Stimulated activated CD4-positive, alpha-beta T cell treated with anti-CD3 and anti-CD28 coated beads, TNF-alpha, amount 100 ng/mL, for 4 hours (primary cell): ENCODE results near the gene CAPN7.
"Not testable (repeated sequence)": the region's sequence is repeated elsewhere in the genome, so short reads cannot be mapped to it uniquely, and the experiment has no call there.

Source experiments
- DNase-seq, 3 experiments: peaks; one replicate each; pipeline ENCODE4 v3.0.0-alpha.2; 2020; ENCODE audit warnings: low read depth in 3 of 3

CAPN7 gene

DNA sequence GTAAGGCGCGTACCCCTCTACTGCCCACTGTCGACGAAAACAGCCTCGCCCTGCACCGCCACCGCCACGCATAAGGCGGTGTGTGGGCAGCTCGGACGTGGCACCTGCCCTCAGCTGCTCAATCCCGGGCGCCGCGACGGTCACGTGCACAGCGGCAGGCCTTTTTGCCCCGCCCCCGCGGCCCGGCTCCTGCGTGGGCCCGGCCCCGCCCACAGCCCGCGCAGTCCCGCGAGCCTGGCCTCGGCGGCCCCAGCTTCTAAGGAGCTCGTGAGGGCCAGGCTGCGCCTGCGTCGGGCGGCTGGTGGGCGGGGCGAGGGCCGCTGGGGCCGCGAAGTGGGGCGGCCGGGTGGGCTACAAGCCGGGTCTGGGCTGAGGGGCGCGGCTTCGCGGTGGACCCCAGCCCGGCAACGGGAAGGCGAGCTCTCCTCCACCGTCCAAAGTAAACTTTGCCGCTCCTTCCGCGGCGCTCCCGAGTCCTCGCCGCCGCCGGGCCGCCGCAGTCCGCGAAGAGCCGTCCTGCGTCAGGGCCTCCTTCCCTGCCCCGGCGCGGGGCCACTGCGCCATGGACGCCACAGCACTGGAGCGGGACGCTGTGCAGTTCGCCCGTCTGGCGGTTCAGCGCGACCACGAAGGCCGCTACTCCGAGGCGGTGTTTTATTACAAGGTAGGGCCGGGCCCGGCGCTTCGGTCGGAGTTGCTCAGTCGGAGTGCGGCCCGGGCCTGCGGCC, at the start of gene CAPN7:
CAPN7 (plus strand) TSS at position 313 of the 728 bp plus-strand sequence; CDS start at position 563, 250 bp downstream.
- DNase-seq, result peak; percentile 88 to 89 (median 88)

DNA sequence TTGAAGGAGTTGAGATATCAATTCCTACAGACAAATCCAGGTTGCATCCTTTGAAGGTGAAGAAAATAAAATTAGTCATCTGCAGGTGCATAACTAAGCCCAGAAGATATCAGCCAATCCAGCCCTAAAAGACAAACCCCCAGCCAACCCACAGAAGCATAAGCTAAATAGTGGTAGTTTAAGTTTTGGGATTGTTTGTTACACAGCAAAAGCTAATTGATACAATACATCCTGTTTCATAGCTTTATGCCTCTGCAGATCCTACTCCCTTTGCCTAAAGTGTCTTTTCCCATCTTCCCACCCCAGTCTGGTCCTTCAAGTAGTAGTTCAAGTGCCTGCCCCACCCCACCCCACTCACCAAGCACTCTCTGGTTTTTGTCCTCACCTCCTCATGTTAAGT, 48.6 kb upstream of the CAPN7 start:
- no peak for DNase-seq

DNA sequence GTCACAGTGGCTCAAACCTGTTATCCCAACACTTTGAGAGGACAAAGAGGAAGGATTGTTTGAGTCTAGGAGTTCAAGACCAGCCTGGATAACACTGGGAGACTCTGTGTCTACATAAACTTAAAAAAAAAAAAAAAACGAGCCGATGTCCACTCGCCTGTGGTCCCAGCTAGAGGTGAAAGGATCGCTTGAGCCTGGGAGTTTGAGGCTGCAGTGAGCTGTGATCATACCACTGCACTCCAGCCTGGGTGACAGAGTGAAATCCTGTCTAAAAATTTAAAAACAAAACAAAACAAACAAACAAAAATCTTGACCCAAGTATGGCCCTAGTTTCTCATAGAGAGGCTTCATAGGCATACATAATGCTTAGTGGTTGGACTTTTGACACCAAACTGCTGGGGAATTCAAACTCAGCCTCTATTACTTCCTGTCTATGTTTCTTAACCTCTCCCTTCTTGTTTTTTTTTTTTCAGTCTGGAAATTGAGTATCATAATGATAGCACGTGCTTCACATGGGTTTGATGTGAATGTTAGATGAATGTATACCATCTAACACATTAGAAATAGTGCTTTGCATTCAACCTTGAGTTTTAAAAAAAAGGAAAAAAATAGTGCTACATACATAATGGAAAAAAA, 46.4 kb upstream of the CAPN7 start:
- no peak for DNase-seq

DNA sequence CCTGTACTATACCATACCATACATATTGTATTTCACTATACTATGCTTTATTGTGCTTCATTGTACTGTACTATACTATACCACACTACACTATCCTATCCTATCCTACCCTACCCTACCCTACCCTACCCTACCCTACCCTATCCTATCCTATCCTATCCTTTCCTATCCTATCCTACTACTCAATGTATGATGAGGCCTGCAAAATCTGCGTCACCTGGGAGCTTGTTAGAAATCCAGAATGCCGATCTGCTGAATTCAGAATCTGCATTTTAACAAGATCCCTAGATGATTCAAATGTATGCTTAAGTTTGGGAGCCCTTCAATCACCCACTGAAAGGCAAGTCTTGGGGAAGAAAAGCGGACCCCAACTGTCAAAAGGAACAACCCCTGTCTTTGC, 45.4 kb upstream of the CAPN7 start:
- DNase-seq, result no peak

DNA sequence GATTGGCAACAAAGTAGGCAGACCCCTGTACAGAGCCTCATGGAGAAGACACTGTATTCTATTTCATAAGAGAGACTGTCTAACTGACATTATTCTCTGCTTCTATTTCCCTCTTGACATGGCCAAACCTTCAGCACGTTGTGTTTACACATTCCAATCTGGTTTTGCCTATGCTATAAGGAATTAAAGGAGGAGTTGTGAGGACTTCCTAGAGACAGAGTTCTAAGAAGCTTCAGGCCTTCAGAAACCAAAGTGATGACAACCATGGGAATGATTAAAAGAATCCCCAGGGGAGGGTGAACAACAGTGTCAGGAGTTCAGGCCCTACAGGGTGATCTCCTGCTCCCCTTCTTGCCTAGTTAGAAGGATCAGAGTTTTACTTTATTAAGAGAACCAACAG, 44.9 kb upstream of the CAPN7 start:
- DNase-seq, result no peak

DNA sequence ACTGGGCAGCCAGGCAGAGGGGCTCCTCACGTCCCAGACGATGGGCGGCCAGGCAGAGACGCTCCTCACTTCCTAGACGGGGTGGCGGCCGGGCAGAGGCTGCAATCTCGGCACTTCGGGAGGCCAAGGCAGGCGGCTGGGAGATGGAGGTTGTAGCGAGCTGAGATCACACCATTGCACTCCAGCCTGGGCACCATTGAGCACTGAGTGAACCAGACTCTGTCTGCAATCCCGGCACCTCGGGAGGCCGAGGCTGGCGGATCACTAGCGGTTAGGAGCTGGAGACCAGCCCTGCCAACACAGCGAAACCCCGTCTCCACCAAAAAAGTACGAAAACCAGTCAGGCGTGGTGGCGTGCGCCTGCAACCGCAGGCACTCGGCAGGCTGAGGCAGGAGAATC, 42.4 kb upstream of the CAPN7 start:
- not testable (repeated sequence) for DNase-seq

DNA sequence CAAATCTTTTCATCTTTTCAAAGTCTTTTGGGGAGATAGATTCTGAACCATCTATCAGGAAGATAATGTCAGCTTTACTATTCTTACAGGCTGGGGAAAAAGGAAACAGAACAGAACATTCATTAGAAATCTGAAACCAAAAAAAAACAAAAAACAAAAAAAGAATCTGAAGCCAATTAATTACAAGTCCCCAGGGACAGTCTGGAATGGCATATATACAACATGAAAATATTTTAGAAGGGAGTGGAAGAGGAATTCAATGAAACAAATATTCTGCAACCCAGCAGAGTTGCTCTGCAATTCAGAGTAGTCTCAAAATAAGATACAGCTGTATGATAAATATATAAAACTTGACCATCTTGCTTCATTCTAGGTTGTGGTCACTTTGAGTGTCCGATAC, 41.7 kb upstream of the CAPN7 start:
- DNase-seq, result no peak

DNA sequence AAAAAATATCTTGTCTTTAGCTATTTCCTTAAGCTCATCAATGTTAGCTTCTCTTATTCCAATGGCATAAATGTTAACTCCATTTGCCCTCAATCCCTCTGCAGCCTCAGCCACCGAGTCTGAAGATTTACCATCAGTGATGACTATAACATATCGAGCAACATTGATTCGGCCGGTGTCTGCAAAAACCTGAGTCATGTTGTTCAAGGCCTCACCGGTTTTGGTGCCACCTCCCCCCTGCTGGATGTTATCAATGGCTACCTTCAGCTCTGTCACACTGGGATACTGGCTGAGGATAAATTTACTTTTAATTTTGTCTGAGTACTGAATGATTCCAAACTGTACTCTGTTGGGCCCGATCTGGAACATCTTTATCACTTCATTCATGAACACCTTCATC, 41.0 kb upstream of the CAPN7 start:
- DNase-seq, result no peak

DNA sequence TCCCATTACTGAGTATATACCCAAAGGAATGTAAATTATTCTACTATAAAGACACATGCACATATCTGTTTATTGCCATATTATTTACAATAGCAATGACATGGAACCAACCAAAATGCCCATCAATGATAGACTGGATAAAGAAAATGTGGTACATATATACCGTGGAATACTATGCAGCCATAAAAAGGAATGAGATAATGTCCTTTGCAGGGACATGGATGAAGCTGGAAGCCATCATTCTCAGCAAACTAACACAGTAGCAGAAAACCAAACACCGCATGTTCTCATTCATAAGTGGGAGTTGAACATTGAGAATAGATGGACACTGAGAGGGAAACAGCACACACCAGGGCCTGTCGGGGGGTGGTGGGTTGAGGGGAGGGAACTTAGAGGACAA, 39.7 kb upstream of the CAPN7 start:
- DNase-seq, result not testable (repeated sequence)

DNA sequence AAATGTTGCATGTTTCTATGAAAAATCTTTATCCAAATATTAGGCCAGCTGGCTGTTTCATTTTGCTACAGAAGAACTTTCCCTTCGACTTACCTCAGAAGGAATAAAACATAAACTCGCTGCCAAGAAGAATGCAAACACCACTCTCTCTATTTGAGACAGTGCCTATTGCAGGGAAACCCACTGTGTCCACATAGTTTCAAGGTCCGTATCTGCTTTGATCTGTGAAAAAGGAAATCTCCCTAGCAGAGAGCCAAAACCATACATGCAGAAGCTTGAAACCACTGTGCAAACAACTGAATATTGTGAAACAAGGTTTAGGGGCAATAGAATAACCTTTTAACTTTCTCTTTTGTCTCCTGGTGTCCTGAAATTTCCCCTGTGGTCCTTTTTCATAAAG, 35.0 kb upstream of the CAPN7 start:
- no peak for DNase-seq

DNA sequence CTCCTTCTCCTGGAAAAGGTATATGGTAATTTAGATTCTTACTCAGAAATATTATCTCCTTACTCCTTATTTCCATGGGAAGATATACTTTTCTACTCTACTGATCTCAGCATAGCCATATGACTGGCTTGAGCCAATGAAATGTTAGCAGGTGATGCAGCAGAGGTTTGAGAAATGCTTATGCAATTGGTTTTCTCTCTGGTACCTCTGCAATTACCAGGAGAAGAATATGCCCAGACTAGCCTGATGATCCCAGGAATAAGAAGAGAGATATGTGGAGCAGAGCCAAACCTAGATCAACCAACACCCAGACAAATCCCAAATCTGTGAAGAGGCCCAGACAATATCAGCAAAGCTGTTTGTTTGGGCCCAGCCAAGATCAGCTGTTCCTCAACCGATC, 33.2 kb upstream of the CAPN7 start:
- DNase-seq, result no peak

DNA sequence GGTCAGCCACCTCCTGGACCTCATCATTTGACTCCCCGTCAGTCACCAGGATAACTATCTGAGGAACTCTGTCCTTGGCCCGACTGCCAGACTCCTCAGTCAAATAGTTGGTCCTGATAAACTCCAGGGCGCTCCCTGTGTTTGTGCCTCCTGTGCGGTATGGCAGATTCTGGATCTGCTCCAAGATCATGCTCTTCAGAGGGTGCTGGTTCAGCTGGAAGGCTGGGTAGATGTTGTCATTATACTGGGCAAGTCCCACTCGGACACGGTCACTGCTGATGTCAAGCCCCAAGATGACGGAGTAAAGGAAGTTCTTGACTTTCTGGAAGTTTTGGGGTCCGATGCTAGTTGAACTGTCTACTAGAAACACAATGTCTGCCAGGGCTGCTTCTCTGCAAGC, 31.1 kb upstream of the CAPN7 start:
- no peak for DNase-seq

DNA sequence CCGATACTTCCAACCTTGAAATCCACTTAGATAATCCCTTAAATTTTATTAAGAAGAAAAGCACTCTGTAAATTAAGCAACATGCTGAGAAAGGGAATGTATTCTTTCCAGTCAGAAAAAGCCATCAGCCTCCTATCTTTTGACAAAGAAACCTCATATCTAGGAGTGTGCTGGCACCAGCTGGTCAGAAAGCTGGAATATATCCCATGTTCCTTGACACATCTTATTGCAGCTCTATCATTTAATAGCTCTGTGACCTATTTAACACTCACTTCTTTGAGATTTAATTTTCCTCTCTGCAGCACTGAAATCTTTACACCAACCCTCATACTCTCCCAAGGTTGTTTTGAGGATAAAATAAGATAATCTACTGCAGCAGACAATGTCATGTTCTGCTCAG, 30.4 kb upstream of the CAPN7 start:
- DNase-seq, result no peak

DNA sequence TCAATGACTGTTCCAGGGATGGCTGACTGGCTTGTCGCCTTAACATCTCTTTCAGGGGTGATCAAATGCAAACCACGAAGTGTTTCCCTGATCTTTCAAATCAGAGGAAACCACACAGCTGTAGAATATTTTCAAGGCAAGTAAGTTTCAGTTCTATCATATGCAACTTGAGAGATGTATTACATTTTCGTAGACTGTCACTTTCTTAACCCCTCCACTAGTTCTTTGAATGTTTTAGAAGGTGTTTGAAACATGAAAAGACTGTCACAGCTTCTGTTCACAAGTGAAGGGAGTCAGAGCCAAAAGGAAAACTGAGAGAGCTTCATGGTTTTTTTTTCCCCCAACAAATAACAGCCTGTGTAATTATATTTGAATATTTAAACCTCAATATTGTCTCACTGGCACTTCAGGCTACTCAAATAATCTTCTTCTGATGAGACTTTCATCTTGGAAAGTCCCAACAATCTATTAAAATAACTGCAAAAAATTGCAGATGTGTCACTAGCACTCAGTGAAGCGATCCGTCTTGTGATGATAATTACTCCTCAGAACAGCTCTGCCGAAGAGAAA, 25.9 kb upstream of the CAPN7 start:
- no peak for DNase-seq

DNA sequence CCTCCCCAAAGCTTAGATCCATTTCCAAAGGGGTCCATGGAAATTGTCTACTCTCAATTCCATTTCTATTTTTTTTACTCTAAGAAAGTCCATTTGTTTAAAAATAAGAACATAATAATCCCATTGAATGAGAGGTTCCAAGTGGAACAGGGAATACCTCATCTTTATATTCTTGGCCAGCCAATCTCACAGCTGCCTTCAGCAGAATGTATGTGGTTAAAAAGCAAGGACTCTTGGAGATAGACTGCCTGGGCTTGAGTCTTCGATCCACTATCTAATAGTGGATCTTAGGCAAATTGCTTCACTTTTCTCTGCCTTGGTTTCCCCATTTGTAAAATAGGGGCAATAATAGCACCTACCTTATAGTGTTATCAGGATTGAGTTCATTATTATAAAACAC, 24.5 kb upstream of the CAPN7 start:
- no peak for DNase-seq

DNA sequence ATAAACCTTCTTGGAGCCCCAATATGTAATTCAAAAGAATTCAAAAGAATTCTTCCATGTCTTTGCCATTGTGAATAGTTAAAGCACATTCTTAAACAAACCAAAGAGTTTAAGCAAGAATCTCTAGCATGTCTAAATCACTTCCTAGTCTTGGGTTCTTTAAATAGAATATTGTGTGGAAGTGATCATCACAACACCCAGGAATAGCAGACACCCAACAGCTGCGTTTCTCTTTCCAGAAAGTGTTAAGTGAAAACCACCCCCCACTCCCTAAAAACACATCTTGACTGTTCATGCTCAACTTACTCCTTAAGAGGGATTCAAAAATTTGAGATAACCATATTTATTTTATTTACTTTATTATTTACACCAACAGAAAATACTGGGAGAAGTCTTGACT, 24.1 kb upstream of the CAPN7 start:
- no peak for DNase-seq

DNA sequence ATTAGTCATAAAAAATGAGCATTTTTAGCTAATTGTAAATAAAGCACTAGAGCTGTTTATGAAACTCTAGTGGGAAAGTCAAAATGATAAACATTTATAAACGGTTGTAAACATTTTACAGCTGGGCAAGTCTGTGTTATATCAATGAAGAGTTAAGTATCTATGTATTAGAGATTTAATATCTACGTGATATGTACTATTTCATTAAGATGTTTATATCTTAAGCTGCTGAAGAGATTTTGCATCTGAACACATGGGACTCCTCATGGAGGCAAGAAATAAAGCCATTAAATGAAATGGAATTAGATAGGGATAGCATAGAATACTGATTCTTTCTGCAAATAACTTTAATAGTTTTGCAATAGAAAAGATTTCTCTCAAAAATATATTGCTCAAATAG, 23.0 kb upstream of the CAPN7 start:
- DNase-seq, result no peak

DNA sequence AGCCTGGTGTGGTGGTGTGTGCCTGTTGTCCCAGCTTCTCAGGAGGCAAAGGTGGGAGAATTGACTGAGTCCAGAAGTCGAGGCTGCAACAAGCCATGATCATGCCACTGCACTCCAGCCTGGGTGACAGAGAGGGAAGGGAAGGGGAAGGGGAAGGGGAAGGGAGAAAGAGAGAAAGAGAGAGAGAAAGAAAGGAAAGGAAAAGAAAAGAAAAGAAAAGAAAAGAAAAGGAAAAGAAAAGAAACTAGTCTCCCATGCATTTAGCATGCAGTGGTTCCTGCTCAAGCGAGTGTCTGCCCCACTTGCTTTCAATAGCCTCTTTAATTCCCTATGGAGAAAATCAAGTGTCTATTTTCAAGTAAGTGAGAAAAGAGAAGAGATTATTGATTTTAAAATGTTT, 20.6 kb upstream of the CAPN7 start:
- DNase-seq, result no peak

DNA sequence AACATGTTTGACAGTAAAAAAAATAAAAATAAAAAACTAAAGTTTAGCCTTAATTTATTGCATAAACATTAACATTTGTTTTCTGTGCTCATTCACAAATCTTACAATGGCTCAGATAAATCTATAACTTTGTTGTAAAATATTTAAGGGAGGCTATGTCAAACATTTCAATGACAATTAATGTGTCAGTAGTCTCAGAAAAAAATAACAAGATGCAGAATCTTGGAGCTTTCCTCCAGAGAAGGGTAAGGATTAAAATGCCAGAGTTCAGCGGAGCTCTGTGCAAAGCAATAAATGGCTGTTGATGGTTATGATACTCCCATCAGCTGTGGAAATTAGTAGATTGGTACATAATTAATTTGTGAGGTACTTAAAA, 20.0 kb upstream of the CAPN7 start:
- DNase-seq, result no peak

DNA sequence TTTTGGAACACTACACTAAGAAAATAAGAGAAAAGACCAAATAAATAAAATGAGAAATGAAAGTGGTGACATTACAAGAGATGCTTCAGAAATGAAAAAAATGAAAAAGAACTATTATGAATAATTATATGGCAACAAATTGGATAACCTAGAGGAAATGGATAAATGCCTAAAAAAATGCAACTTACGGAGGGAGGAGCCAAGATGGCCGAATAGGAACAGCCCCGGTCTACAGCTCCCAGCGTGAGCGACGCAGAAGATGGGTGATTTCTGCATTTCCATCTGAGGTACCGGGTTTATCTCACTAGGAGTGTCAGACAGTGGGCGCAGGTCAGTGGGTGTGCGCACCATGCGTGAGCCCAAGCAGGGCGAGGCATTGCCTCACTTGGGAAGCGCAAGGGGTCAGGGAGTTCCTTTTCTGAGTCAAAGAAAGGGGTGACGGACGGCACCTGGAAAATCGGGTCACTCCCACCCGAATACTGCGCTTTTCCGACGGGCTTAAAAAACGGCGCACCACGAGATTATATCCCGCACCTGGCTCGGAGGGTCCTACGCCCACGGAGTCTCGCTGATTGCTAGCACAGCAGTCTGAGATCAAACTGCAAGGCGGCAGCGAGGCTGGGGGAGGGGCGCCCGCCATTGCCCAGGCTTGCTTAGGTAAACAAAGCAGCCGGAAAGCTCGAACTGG, 19.4 kb upstream of the CAPN7 start:
- DNase-seq, result not testable (repeated sequence)

DNA sequence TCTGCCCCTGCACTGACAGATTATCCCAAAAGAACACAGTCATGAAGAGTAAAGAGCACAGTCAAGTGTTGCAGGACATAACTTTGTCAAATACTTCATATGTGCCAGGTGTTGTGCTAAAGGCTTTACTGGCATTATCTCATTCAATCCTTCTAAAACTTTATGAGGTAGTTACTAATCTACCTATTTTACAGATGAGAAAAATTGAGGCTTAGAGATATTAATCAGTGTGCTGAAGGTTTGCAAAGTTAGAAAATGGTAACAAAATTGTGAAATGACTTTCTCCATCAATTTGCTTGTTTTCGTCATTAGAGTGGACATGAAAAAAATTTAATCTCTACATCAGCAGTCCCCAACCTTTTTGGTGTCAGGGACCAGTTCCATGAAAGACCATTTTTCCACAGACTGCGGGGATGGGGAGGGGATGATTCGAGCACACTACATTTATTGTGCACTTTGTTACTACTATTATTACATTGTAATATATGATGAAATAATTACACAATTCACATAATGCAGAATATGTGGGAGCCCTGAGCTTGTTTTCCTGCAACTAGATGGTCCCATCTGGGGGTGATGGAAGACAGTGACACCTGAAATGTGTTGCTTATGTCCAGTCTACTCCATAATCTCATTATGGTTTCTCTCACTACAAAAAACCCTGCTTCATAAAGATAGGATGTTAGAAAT, 8.6 kb upstream of the CAPN7 start:
- no peak for DNase-seq

DNA sequence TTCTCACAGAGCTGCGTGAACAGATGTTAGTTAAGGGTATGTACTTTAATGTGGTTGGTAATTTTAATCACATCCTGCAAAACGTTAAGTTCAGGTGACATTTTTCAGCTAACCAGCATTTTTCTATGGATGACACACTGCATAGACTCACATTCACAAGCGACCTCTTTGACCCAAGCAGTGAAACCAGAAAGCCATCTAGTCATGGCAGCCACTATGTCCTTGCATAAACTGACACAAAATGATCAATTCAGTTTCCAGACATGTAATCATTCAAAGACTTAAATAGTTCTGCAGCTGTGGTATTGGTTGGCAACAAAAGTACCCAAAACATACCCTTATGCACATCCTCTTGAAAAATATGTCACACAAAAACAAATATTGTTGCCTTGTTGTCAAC, 7.4 kb upstream of the CAPN7 start:
- DNase-seq, result no peak
